Mesodermal cell (in vitro differentiated cells): ENCODE data around the gene WDR93.

Source experiments
- H3K27ac ChIP-seq: 2 replicates; pipeline ENCODE4 v1.7.0; 2013; ENCODE audit warnings: mild to moderate bottlenecking, low read depth, low read length, moderate library complexity; ENCODE audit not compliant: severe bottlenecking
- H3K36me3 ChIP-seq: 2 replicates; pipeline ENCODE4 v1.7.1; 2013; ENCODE audit warnings: mild to moderate bottlenecking, low read length, moderate library complexity; ENCODE audit not compliant: control insufficient read depth, insufficient read depth
- H3K4me1 ChIP-seq: one replicate; pipeline ENCODE4 v1.7.1; 2013; ENCODE audit warnings: mild to moderate bottlenecking, low read length; ENCODE audit not compliant: insufficient read depth, control insufficient read depth, poor library complexity, severe bottlenecking
- H3K4me3 ChIP-seq: 2 replicates; pipeline ENCODE4 v1.7.0; 2013; ENCODE audit warnings: low read length, control low read depth, mild to moderate bottlenecking; ENCODE audit not compliant: insufficient read depth, poor library complexity, severe bottlenecking; ENCODE audit errors: extremely low read depth
- H3K9me3 ChIP-seq: 2 replicates; pipeline ENCODE4 v1.7.1; 2013; ENCODE audit warnings: mild to moderate bottlenecking, low read length, moderate library complexity; ENCODE audit not compliant: control insufficient read depth
- WGBS, 2 experiments: methylation state at CpG; one replicate each; pipeline ENCODE4 v1.1.5; 2013; ENCODE audit warnings: missing lambda C conversion rate in 2 of 2; ENCODE audit not compliant: insufficient coverage in 2 of 2; 5-methylcytosine and 5-hydroxymethylcytosine counted together

WDR93 gene

GRCh38 chr15:89652131-89652530 lies 38.5 kb upstream of the WDR93 start:
- H3K4me3 ChIP-seq, result no peak overlapping the region
- 80 to 96% methylated on average over 5 to 7 of the region's 7 CpGs for WGBS, 2 experiments
- no peak overlapping the region for H3K27ac ChIP-seq
- peaks cover 32% of the 10 kb centered on the region for H3K36me3 ChIP-seq
- peaks cover 5% of the 10 kb centered on the region for H3K4me1 ChIP-seq
- no peaks in the 10 kb centered on the region for H3K9me3 ChIP-seq

GRCh38 chr15:89652666-89653065 lies 37.9 kb upstream of the WDR93 start:
- WGBS, 2 experiments, result 90 to 97% methylated on average over 9 to 11 of the region's 16 CpGs

DNA sequence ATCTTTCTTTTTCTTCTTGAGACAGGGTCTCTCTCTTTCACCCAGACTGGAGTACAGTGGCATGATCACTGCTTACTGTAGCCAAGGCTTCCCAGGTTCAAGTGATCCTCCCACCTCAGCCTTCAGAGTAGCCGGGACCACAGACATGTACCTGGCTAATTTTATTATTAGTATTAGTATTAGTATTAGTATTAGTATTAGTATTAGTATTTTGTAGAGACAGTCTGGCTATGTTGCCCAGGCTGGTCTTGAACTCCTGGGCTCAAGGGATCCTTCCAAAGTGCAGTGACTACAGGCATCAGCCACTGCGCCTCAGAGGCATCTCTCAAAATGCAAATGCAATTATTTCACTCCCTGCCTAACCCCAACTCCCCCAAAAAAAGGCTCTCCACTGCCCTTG lies 37.0 kb upstream of the WDR93 start:
- H3K27ac ChIP-seq, result no peak overlapping the region
- H3K9me3 ChIP-seq, result no peaks in the 10 kb centered on the region
- peaks cover 28% of the 10 kb centered on the region for H3K36me3 ChIP-seq
- no peak overlapping the region for H3K4me3 ChIP-seq
- H3K4me1 ChIP-seq, result peaks cover 5% of the 10 kb centered on the region
- 100% methylated on average over 1 of the region's 2 CpGs; no CpG with 5 or more reads in 1 of the 2 experiments for WGBS, 2 experiments

More at GRCh38 chr15:89652666-89653065, 37.9 kb upstream of the WDR93 start:
- Histone ChIP-seq H3K4me1 (peaks cover 5% of the 10 kb centered on the region), H3K36me3 (peaks cover 29% of the 10 kb centered on the region), H3K4me3 (no peak overlapping the region), H3K27ac (no peak overlapping the region), H3K9me3 (no peaks in the 10 kb centered on the region)

DNA sequence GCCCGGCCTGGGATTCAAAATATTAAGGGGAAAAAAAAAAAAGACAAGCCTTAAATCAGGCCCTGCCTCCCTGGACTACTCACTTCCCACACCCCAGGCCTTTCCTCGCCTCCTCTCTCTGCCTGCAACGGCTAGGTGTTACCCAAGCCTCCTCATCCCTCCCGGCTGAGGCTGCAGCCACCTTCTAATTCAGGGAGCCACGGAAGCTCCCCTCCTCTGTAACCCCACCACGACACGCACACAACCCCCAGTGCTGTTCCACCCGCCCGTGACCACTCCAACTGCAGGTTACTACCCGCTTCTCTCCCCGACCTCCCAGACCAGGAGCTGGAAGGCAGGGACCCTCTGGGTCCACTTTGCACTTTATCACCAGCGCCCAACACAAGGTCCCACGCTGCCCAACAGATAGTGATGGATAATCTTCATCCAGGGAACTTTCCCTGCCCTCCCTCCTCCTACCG lies 36.3 kb upstream of the WDR93 start:
- no peak overlapping the region for H3K27ac ChIP-seq
- peaks cover 22% of the 10 kb centered on the region for H3K36me3 ChIP-seq
- no peaks in the 10 kb centered on the region for H3K9me3 ChIP-seq
- H3K4me1 ChIP-seq, result peaks cover 5% of the 10 kb centered on the region
- 30 to 34% methylated on average over 5 to 12 of the region's 14 CpGs for WGBS, 2 experiments
- peak overlapping the region; percentile 76 for H3K4me3 ChIP-seq

DNA sequence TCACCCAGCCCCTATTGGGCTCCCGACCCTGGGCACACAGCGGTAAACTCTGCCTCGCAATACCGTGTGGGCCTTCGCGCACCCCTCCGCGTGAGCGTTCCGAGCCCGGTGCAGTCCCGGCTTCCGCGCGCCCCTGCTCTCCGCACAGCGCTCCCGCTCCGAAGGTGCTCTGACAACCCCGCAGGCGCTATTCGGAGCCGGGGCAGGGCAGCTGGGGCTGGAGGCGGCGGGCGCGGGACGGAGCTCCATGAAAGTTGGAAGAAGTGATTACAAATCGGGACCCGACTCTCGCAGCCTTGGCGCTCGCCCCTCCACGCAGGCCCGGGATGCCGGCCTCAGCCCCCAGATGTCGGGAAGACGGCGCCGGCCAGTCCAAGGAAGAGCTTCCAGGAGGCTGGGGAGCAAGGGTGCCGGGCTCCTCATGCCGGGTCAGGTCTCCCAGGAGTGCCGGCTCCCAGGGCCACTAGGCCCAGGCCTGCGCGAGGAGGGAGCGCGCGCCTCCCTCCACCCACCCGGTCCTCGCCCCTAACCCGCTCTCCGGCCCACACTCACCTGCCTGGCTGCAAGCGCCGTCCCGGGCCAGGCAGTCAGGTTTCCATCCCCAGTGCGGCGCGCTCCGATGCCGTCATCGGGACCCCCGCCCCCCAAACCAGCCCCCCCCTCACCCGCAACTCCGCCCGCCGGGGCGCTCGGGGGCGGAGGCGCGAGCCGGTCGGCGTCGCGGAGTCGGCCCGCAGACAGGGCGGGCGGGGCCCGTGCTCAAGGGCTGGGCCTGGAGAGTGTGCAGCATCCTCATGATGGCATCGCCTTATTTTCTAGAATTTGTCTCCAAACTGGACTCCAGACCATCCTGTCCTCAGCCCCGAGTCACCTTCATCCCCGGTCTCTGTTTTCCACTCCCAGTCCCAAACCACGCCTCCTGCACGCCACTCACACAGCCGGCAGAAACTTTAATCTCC lies 35.5 kb upstream of the WDR93 start, which contains the start of gene KIF7:
Gene KIF7 (minus strand): TSS at position 621 of the 959 bp plus-strand sequence. CDS start 2,537 bp downstream, outside the sequence.
- Histone ChIP-seq H3K27ac (no peak within 1 kb of the TSS), H3K9me3 (no peaks in the 10 kb centered on the region), H3K36me3 (peaks cover 15% of the 10 kb centered on the region), H3K4me1 (peaks cover 5% of the 10 kb centered on the region), H3K4me3 (peak within 1 kb of the TSS; percentile 76)
- 2% methylated on average over 55 to 67 of the region's 87 CpGs for WGBS, 2 experiments

- H3K27ac ChIP-seq, result no peak overlapping the region
- H3K36me3 ChIP-seq, result peaks cover 9% of the 10 kb centered on the region
- H3K4me1 ChIP-seq, result peaks cover 5% of the 10 kb centered on the region
- no peaks in the 10 kb centered on the region for H3K9me3 ChIP-seq
- no peak overlapping the region for H3K4me3 ChIP-seq
- WGBS, 2 experiments, result 85 to 92% methylated on average over 3 to 6 of the region's 7 CpGs
These were observed 34.3 kb upstream of the WDR93 start for GRCh38 chr15:89656116-89656815.

GRCh38 chr15:89657686-89658200 lies 32.9 kb upstream of the WDR93 start:
- H3K27ac ChIP-seq, result no peak overlapping the region
- WGBS, 2 experiments, result 92 to 95% methylated on average over 3 to 5 of the region's 5 CpGs
- no peak overlapping the region for H3K4me3 ChIP-seq
- no peaks in the 10 kb centered on the region for H3K9me3 ChIP-seq
- H3K36me3 ChIP-seq, result no peaks in the 10 kb centered on the region
- H3K4me1 ChIP-seq, result peaks cover 9% of the 10 kb centered on the region

DNA sequence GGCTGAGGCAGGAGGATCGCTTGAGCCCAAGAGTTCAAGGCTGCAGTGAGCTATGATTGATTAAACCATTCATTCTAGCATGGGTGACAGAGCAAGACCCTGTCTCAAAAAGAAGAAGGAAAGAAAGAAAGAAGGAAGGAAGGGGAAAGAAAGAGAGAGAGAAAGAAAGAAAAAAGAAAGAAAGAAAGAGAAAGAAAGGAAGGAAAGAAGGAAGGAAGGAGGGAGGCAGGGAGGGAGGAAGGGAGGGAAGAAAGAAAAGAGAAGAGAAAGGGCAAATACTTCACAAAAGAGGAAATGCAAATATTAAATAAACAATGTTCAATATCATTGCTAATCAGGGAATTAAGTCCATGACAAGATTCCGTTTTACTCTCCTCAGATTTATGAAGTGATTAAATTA lies 31.3 kb upstream of the WDR93 start:
- H3K4me1 ChIP-seq, result peaks cover 14% of the 10 kb centered on the region
- no peaks in the 10 kb centered on the region for H3K9me3 ChIP-seq
- no peak overlapping the region for H3K4me3 ChIP-seq
- no peaks in the 10 kb centered on the region for H3K36me3 ChIP-seq
- no peak overlapping the region for H3K27ac ChIP-seq
- WGBS, 2 experiments, result 86 to 100% methylated on average over 1 of the region's 2 CpGs

- Histone ChIP-seq H3K4me3 (no peak overlapping the region), H3K9me3 (no peaks in the 10 kb centered on the region), H3K4me1 (peaks cover 17% of the 10 kb centered on the region), H3K27ac (no peak overlapping the region), H3K36me3 (no peaks in the 10 kb centered on the region)
- WGBS, 2 experiments, result 71% methylated on average over 1 of the region's 2 CpGs; no CpG with 5 or more reads in 1 of the 2 experiments
These were observed 30.1 kb upstream of the WDR93 start for GRCh38 chr15:89660556-89660955.

DNA sequence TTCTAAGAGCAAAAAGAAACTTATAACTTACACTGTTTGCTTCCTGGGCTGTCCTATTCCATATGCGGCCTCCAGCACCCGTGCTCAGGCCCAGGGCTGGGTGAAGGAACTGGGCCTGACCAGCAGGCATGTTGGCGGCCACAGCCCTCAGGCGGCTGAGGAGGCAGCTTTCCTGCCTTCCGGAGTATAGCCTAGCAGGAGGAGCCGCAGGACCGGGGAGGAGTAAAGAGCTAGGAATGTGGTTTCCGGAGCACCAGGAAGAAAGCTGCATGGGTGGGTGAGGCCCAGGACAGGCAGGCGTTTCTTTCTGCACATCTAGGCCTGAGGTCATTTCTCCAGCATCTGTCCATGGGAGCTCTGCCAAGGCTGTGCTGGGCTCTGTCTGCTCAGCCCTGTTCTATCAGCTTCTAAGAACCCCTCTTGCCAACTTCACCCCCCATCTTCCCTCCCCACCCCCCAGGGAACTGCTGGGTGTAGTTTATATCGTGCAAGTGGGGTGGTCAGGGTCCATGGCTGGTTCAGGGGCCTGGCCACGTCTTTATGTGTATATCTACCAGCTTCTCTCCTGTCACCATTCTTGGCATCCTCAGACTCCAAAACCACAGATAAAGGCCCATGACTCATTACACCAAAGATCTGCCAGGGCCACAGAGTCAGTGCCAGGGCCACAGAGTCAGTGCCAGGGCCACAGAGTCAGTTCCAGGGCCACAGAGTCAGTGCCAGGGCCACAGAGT lies 27.6 kb upstream of the WDR93 start:
- Histone ChIP-seq H3K4me1 (peaks cover 18% of the 10 kb centered on the region), H3K27ac (no peak overlapping the region), H3K4me3 (no peak overlapping the region), H3K9me3 (no peaks in the 10 kb centered on the region), H3K36me3 (no peaks in the 10 kb centered on the region)
- 68 to 75% methylated on average over 10 of the region's 11 CpGs for WGBS, 2 experiments
